OCI-M2 (cell line): ENCODE data around the gene KIF2A.

Experiments
- DNase-seq: peaks from one replicate; lab custom pipeline; 2025; ENCODE audit not compliant: unreplicated experiment; lab: John Stamatoyannopoulos, UW

The KIF2A gene

GRCh38 chr5:62327138-62328053, 21.4 kb downstream of the KIF2A start:
- no peak for DNase-seq

GRCh38 chr5:62328772-62329491, 22.9 kb downstream of the KIF2A start:
- DNase-seq = no peak

- no peak for DNase-seq
Measured at GRCh38 chr5:62330302-62330701, 24.3 kb downstream of the KIF2A start.

- no peak for DNase-seq
Measured at GRCh38 chr5:62331921-62332320, 25.9 kb downstream of the KIF2A start.

GRCh38 chr5:62333250-62333794, 27.3 kb downstream of the KIF2A start:
- no peak for DNase-seq

- DNase-seq = no peak
Measured at GRCh38 chr5:62334082-62334481, 28.1 kb downstream of the KIF2A start.

GRCh38 chr5:62340392-62340791, 34.4 kb downstream of the KIF2A start:
- no peak for DNase-seq

- no peak for DNase-seq
Measured at GRCh38 chr5:62340979-62341378, 35.0 kb downstream of the KIF2A start.

- DNase-seq = no peak
Measured at GRCh38 chr5:62341783-62342475, 35.9 kb downstream of the KIF2A start.

- no peak for DNase-seq
Measured at GRCh38 chr5:62342476-62342837, 36.5 kb downstream of the KIF2A start.

GRCh38 chr5:62343428-62343827, 37.4 kb downstream of the KIF2A start:
- DNase-seq = no peak

GRCh38 chr5:62346748-62347147, 40.7 kb downstream of the KIF2A start:
- no peak for DNase-seq

GRCh38 chr5:62347928-62348327, 41.9 kb downstream of the KIF2A start:
- no peak for DNase-seq

GRCh38 chr5:62348723-62349481, 42.9 kb downstream of the KIF2A start:
- no peak for DNase-seq

GRCh38 chr5:62354028-62354874, 48.2 kb downstream of the KIF2A start:
- no peak for DNase-seq

GRCh38 chr5:62362701-62363100, 56.7 kb downstream of the KIF2A start:
- DNase-seq = no peak

- DNase-seq = no peak
Measured at GRCh38 chr5:62369039-62369438, 63.0 kb downstream of the KIF2A start.

- DNase-seq = no peak
Measured at GRCh38 chr5:62371409-62371808, 65.4 kb downstream of the KIF2A start.

- DNase-seq = no peak
Measured at GRCh38 chr5:62372600-62372999, 66.6 kb downstream of the KIF2A start.

GRCh38 chr5:62373382-62373781, 67.4 kb downstream of the KIF2A start:
- no peak for DNase-seq
